ENCODE data around the gene PET100.

The PET100 gene

GRCh38 chr19:7635670-7636069 is 6.1 kb downstream of the PET100 start:
- H3K9me3 ChIP-seq (ENCODE audit: control insufficient read depth in 1 of 2, low read length in 2 of 2), result peaks cover 0 to 2% of the 10 kb centered on the region in 2 donors
- H3K27ac ChIP-seq (ENCODE audit: low read depth, low read length), result no peak overlapping the region
- H3K4me3 ChIP-seq (ENCODE audit: low read depth in 1 of 2, low read length in 2 of 2), result no peak overlapping the region
- H3K4me1 ChIP-seq (ENCODE audit: control insufficient read depth in 1 of 2, insufficient read depth in 2 of 2, low read length in 2 of 2), result peaks cover 8 to 34% of the 10 kb centered on the region in 2 donors
- H3K9ac ChIP-seq (ENCODE audit: low read depth in 1 of 2, low read length in 2 of 2), result no peak overlapping the region
- peaks cover 2 to 21% of the 10 kb centered on the region in 2 donors for H3K36me3 ChIP-seq (ENCODE audit: control insufficient read depth in 1 of 2, insufficient read depth in 2 of 2, low read length in 2 of 2)
- H3K27me3 ChIP-seq (ENCODE audit: control insufficient read depth in 1 of 2, insufficient read depth in 2 of 2, low read length in 2 of 2), result peaks cover 0 to 7% of the 10 kb centered on the region in 2 donors

GRCh38 chr19:7636317-7636690 is 6.7 kb downstream of the PET100 start:
- Histone ChIP-seq H3K4me3 (ENCODE audit: low read depth in 1 of 2, low read length in 2 of 2) (peak overlapping the region; percentile 53 to 93), H3K4me1 (ENCODE audit: control insufficient read depth in 1 of 2, insufficient read depth in 2 of 2, low read length in 2 of 2) (peaks cover 6 to 29% of the 10 kb centered on the region in 2 donors), H3K9ac (ENCODE audit: low read depth in 1 of 2, low read length in 2 of 2) (peak overlapping the region in 1 of 2 donors; percentile 2), H3K27me3 (ENCODE audit: control insufficient read depth in 1 of 2, insufficient read depth in 2 of 2, low read length in 2 of 2) (peaks cover 0 to 7% of the 10 kb centered on the region in 2 donors), H3K9me3 (ENCODE audit: control insufficient read depth in 1 of 2, low read length in 2 of 2) (peaks cover 0 to 2% of the 10 kb centered on the region in 2 donors), H3K36me3 (ENCODE audit: control insufficient read depth in 1 of 2, insufficient read depth in 2 of 2, low read length in 2 of 2) (peaks cover 2 to 21% of the 10 kb centered on the region in 2 donors), H3K27ac (ENCODE audit: low read depth, low read length) (no peak overlapping the region)

GRCh38 chr19:7636691-7637373 is 7.2 kb downstream of the PET100 start, which contains the start of gene STXBP2:
TSS of gene STXBP2 (plus strand) at chr19:7637110. CDS start at chr19:7637150, 40 bp downstream.
- peaks cover 0 to 7% of the 10 kb centered on the region in 2 donors for H3K27me3 ChIP-seq (ENCODE audit: control insufficient read depth in 1 of 2, insufficient read depth in 2 of 2, low read length in 2 of 2)
- peak within 1 kb of the TSS; percentile 77 to 80 for H3K9ac ChIP-seq (ENCODE audit: low read depth in 1 of 2, low read length in 2 of 2)
- H3K27ac ChIP-seq (ENCODE audit: low read depth, low read length), result peak within 1 kb of the TSS; percentile 70

GRCh38 chr19:7637374-7638256 is 8.0 kb downstream of the PET100 start:
- Histone ChIP-seq H3K4me3 (ENCODE audit: low read depth in 1 of 2, low read length in 2 of 2) (peak overlapping the region; percentile 87 to 93), H3K36me3 (ENCODE audit: control insufficient read depth in 1 of 2, insufficient read depth in 2 of 2, low read length in 2 of 2) (peaks cover 0 to 18% of the 10 kb centered on the region in 2 donors), H3K27me3 (ENCODE audit: control insufficient read depth in 1 of 2, insufficient read depth in 2 of 2, low read length in 2 of 2) (peaks cover 0 to 7% of the 10 kb centered on the region in 2 donors), H3K27ac (ENCODE audit: low read depth, low read length) (peak overlapping the region; percentile 70), H3K9me3 (ENCODE audit: control insufficient read depth in 1 of 2, low read length in 2 of 2) (peaks cover 0 to 2% of the 10 kb centered on the region in 2 donors), H3K9ac (ENCODE audit: low read depth in 1 of 2, low read length in 2 of 2) (peak overlapping the region; percentile 77 to 80), H3K4me1 (ENCODE audit: control insufficient read depth in 1 of 2, insufficient read depth in 2 of 2, low read length in 2 of 2) (peaks cover 6 to 29% of the 10 kb centered on the region in 2 donors)

More at GRCh38 chr19:7636691-7637373, 7.2 kb downstream of the PET100 start, which contains the start of gene STXBP2:
- Histone ChIP-seq H3K4me3 (ENCODE audit: low read depth in 1 of 2, low read length in 2 of 2) (peak within 1 kb of the TSS; percentile 87 to 93), H3K36me3 (ENCODE audit: control insufficient read depth in 1 of 2, insufficient read depth in 2 of 2, low read length in 2 of 2) (peaks cover 0 to 17% of the 10 kb centered on the region in 2 donors), H3K4me1 (ENCODE audit: control insufficient read depth in 1 of 2, insufficient read depth in 2 of 2, low read length in 2 of 2) (peaks cover 6 to 29% of the 10 kb centered on the region in 2 donors), H3K9me3 (ENCODE audit: control insufficient read depth in 1 of 2, low read length in 2 of 2) (peaks cover 0 to 2% of the 10 kb centered on the region in 2 donors)

GRCh38 chr19:7638802-7639465 is 9.3 kb downstream of the PET100 start:
- Histone ChIP-seq H3K9ac (ENCODE audit: low read depth in 1 of 2, low read length in 2 of 2) (no peak overlapping the region), H3K4me3 (ENCODE audit: low read depth in 1 of 2, low read length in 2 of 2) (no peak overlapping the region), H3K27me3 (ENCODE audit: control insufficient read depth in 1 of 2, insufficient read depth in 2 of 2, low read length in 2 of 2) (peaks cover 0 to 7% of the 10 kb centered on the region in 2 donors), H3K4me1 (ENCODE audit: control insufficient read depth in 1 of 2, insufficient read depth in 2 of 2, low read length in 2 of 2) (peaks cover 6 to 29% of the 10 kb centered on the region in 2 donors), H3K36me3 (ENCODE audit: control insufficient read depth in 1 of 2, insufficient read depth in 2 of 2, low read length in 2 of 2) (peaks cover 0 to 22% of the 10 kb centered on the region in 2 donors), H3K27ac (ENCODE audit: low read depth, low read length) (no peak overlapping the region), H3K9me3 (ENCODE audit: control insufficient read depth in 1 of 2, low read length in 2 of 2) (peaks cover 0 to 2% of the 10 kb centered on the region in 2 donors)

- H3K27me3 ChIP-seq (ENCODE audit: control insufficient read depth in 1 of 2, insufficient read depth in 2 of 2, low read length in 2 of 2), result peaks cover 0 to 7% of the 10 kb centered on the region in 2 donors
- H3K27ac ChIP-seq (ENCODE audit: low read depth, low read length), result no peak overlapping the region
- peaks cover 0 to 27% of the 10 kb centered on the region in 2 donors for H3K36me3 ChIP-seq (ENCODE audit: control insufficient read depth in 1 of 2, insufficient read depth in 2 of 2, low read length in 2 of 2)
- H3K9me3 ChIP-seq (ENCODE audit: control insufficient read depth in 1 of 2, low read length in 2 of 2), result peaks cover 0 to 2% of the 10 kb centered on the region in 2 donors
- peak overlapping the region in 1 of 2 donors; percentile 21 for H3K4me3 ChIP-seq (ENCODE audit: low read depth in 1 of 2, low read length in 2 of 2)
- H3K4me1 ChIP-seq (ENCODE audit: control insufficient read depth in 1 of 2, insufficient read depth in 2 of 2, low read length in 2 of 2), result peaks cover 6 to 29% of the 10 kb centered on the region in 2 donors
- no peak overlapping the region for H3K9ac ChIP-seq (ENCODE audit: low read depth in 1 of 2, low read length in 2 of 2)
These were observed 10.3 kb downstream of the PET100 start for GRCh38 chr19:7639863-7640348.

GRCh38 chr19:7640803-7641202 is 11.2 kb downstream of the PET100 start:
- Histone ChIP-seq H3K27ac (ENCODE audit: low read depth, low read length) (no peak overlapping the region), H3K4me3 (ENCODE audit: low read depth in 1 of 2, low read length in 2 of 2) (no peak overlapping the region), H3K27me3 (ENCODE audit: control insufficient read depth in 1 of 2, insufficient read depth in 2 of 2, low read length in 2 of 2) (peaks cover 0 to 7% of the 10 kb centered on the region in 2 donors), H3K36me3 (ENCODE audit: control insufficient read depth in 1 of 2, insufficient read depth in 2 of 2, low read length in 2 of 2) (peaks cover 0 to 35% of the 10 kb centered on the region in 2 donors), H3K9ac (ENCODE audit: low read depth in 1 of 2, low read length in 2 of 2) (no peak overlapping the region), H3K4me1 (ENCODE audit: control insufficient read depth in 1 of 2, insufficient read depth in 2 of 2, low read length in 2 of 2) (peaks cover 6 to 29% of the 10 kb centered on the region in 2 donors), H3K9me3 (ENCODE audit: control insufficient read depth in 1 of 2, low read length in 2 of 2) (peaks cover 0 to 2% of the 10 kb centered on the region in 2 donors)

- H3K4me1 ChIP-seq (ENCODE audit: control insufficient read depth in 1 of 2, insufficient read depth in 2 of 2, low read length in 2 of 2), result peaks cover 6 to 23% of the 10 kb centered on the region in 2 donors
- no peak overlapping the region for H3K27ac ChIP-seq (ENCODE audit: low read depth, low read length)
- peaks cover 0 to 7% of the 10 kb centered on the region in 2 donors for H3K27me3 ChIP-seq (ENCODE audit: control insufficient read depth in 1 of 2, insufficient read depth in 2 of 2, low read length in 2 of 2)
- H3K9me3 ChIP-seq (ENCODE audit: control insufficient read depth in 1 of 2, low read length in 2 of 2), result peaks cover 0 to 2% of the 10 kb centered on the region in 2 donors
- H3K9ac ChIP-seq (ENCODE audit: low read depth in 1 of 2, low read length in 2 of 2), result no peak overlapping the region
- peaks cover 0 to 35% of the 10 kb centered on the region in 2 donors for H3K36me3 ChIP-seq (ENCODE audit: control insufficient read depth in 1 of 2, insufficient read depth in 2 of 2, low read length in 2 of 2)
- H3K4me3 ChIP-seq (ENCODE audit: low read depth in 1 of 2, low read length in 2 of 2), result no peak overlapping the region
These were observed 12.0 kb downstream of the PET100 start for GRCh38 chr19:7641290-7642276.
